Measurements from ENCODE around the gene DAZL. TPM values are rescaled to one million over a fixed set of nuclear protein-coding genes. Genes with fewer than 3 reads are reported as not detected.

DAZL gene
- total RNA-seq, 2 donors from 2014 or later = 21.5 TPM; not detected in 1

GRCh38 chr3:16589867-16590624 lies 15.2 kb downstream of the DAZL start:
- no peak for TF ChIP-seq POLR2A (IDR thresholded peaks at IDR 0.05)
- H3K27ac ChIP-seq = no peak overlapping the region
- WGBS = 96% methylated on average over 6 of the region's 6 CpGs
- H3K4me3 ChIP-seq = no peak overlapping the region
- H3K4me1 ChIP-seq (replicated peaks) = no peaks in the 10 kb centered on the region
- H3K36me3 ChIP-seq = no peaks in the 10 kb centered on the region
- no peak for DNase-seq (ENCODE audit: low spot score)
- no peaks in the 10 kb centered on the region for H3K9me3 ChIP-seq
- no peaks in the 10 kb centered on the region for H3K27me3 ChIP-seq (replicated peaks; ENCODE audit: insufficient read depth)
- intact Hi-C loops (cut with DNase I) = no loop called here

- WGBS = 93% methylated on average over 1 of the region's 1 CpG
- H3K36me3 ChIP-seq = no peaks in the 10 kb centered on the region
- no peaks in the 10 kb centered on the region for H3K27me3 ChIP-seq (replicated peaks; ENCODE audit: insufficient read depth)
- intact Hi-C loops (cut with DNase I) = no loop called here
- no peaks in the 10 kb centered on the region for H3K9me3 ChIP-seq
- no peaks in the 10 kb centered on the region for H3K4me1 ChIP-seq (replicated peaks)
- no peak for DNase-seq (ENCODE audit: low spot score)
- H3K27ac ChIP-seq = no peak overlapping the region
- no peak overlapping the region for H3K4me3 ChIP-seq
- TF ChIP-seq CTCF (IDR thresholded peaks at IDR 0.05) (no peak), POLR2AphosphoS5 (IDR thresholded peaks at IDR 0.05) (no peak), POLR2A (IDR thresholded peaks at IDR 0.05) (no peak)
Measured at GRCh38 chr3:16589120-16589519, 16.1 kb downstream of the DAZL start.

GRCh38 chr3:16587681-16588060 lies 17.6 kb downstream of the DAZL start:
- no peak for DNase-seq (ENCODE audit: low spot score)
- no peak for TF ChIP-seq POLR2AphosphoS5 (IDR thresholded peaks at IDR 0.05)
- TF ChIP-seq POLR2A (IDR thresholded peaks at IDR 0.05) = no peak
- no peak for TF ChIP-seq CTCF (IDR thresholded peaks at IDR 0.05)
- H3K4me3 ChIP-seq = no peak overlapping the region
- H3K9me3 ChIP-seq = no peaks in the 10 kb centered on the region
- H3K4me1 ChIP-seq (replicated peaks) = no peaks in the 10 kb centered on the region
- no peaks in the 10 kb centered on the region for H3K27me3 ChIP-seq (replicated peaks; ENCODE audit: insufficient read depth)
- intact Hi-C loops (cut with DNase I) = no loop called here
- no peak overlapping the region for H3K27ac ChIP-seq
- H3K36me3 ChIP-seq = no peaks in the 10 kb centered on the region

DNA sequence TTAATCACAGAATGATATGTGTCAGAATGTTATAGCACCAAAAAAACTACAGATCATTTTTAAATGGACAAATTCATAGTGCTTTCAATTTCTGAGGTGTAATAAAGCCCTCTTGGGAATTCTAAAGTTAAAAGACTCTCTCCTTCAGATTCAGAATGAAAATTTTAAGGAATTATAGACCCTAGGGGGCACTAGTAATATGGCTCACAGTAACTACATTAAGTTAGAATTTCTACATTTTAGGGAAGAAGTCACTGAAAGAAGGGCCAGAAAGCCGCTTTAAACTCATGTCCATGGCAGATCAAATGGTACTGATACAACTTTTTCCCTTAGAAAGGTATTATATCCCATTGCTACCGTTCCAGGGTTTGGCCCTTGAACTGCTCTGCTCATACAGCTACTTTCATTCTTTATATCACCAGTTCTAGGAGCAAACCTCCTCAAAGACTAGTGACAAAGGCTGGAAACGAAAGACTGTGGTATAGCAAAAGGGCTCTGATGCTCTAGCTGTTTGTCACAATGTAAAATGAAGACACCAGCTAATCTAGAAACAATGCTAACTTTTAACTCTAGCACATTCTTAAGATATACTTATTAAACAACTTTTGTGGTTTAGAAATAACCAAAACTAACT lies 18.1 kb downstream of the DAZL start:
- intact Hi-C loops (cut with DNase I) = no loop called here
- no peak for DNase-seq (ENCODE audit: low spot score)
- WGBS = 88% methylated on average over 3 of the region's 3 CpGs
- no peaks in the 10 kb centered on the region for H3K27me3 ChIP-seq (replicated peaks; ENCODE audit: insufficient read depth)
- H3K4me3 ChIP-seq = no peak overlapping the region
- H3K4me1 ChIP-seq (replicated peaks) = no peaks in the 10 kb centered on the region
- no peaks in the 10 kb centered on the region for H3K9me3 ChIP-seq
- H3K36me3 ChIP-seq = no peaks in the 10 kb centered on the region
- no peak overlapping the region for H3K27ac ChIP-seq
- TF ChIP-seq CTCF (IDR thresholded peaks at IDR 0.05) = no peak
- TF ChIP-seq POLR2A (IDR thresholded peaks at IDR 0.05) = no peak
- TF ChIP-seq POLR2AphosphoS5 (IDR thresholded peaks at IDR 0.05) = no peak

DNA sequence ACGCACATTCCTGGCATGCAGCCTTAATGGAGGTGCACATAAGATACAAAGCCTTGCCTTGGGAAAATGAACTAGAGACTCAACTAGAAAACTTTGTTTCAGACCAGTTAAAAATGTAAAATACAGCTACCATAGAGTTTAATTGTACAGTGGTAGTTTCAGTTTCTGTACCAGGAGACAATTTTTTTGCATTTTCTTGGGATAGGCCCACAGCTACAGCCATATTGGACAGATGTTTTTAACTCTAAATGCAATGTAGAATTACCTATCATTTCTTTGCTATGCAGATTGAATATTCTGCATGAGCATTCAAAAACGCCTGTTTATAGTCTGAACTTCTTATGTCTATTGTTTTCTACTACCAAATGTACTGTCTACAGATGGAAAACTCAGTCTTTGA lies 20.3 kb downstream of the DAZL start:
- Histone ChIP-seq H3K36me3 (no peaks in the 10 kb centered on the region), H3K4me3 (no peak overlapping the region), H3K27ac (no peak overlapping the region), H3K4me1 (replicated peaks) (no peaks in the 10 kb centered on the region), H3K9me3 (no peaks in the 10 kb centered on the region), H3K27me3 (replicated peaks; ENCODE audit: insufficient read depth) (no peaks in the 10 kb centered on the region)
- WGBS = 73% methylated on average over 2 of the region's 2 CpGs
- TF ChIP-seq CTCF (IDR thresholded peaks at IDR 0.05) = no peak
- no peak for TF ChIP-seq POLR2AphosphoS5 (IDR thresholded peaks at IDR 0.05)
- TF ChIP-seq POLR2A (IDR thresholded peaks at IDR 0.05) = no peak
- intact Hi-C loops (cut with DNase I) = no loop called here
- no peak for DNase-seq (ENCODE audit: low spot score)
